HepG2 (cell line): ENCODE measurements around the gene NXT1.

Experiments
- BRF2 ChIP-seq: sonication (generic); formaldehyde crosslinking; IDR thresholded peaks from 2 replicates; pipeline ENCODE4 v1.8.1; 2022; ENCODE audit warnings: mild to moderate bottlenecking, missing genetic modification reagents
- ETV5 ChIP-seq: IDR thresholded peaks from 2 replicates; pipeline ENCODE4 v1.6.1; 2018; ENCODE audit warnings: missing biosample characterization, missing genetic modification reagents, inconsistent platforms, borderline replicate concordance
- HDAC1 ChIP-seq: sonication (generic); formaldehyde crosslinking; IDR thresholded peaks from 2 replicates; pipeline ENCODE4 v1.5.1; 2020; ENCODE audit warnings: mild to moderate bottlenecking, missing genetic modification reagents
- MXI1 ChIP-seq: IDR thresholded peaks from 3 replicates; pipeline ENCODE4 v1.6.1; 2012; ENCODE audit warnings: low read depth, low read length, inconsistent platforms, borderline replicate concordance
- SMARCC2 ChIP-seq: fragments of 450-650 bp; IDR thresholded peaks from 2 replicates; pipeline ENCODE4 v1.6.1; 2017; ENCODE audit warnings: antibody characterized with exemption, mild to moderate bottlenecking
- ZNF160 ChIP-seq: sonication (generic); formaldehyde crosslinking; IDR thresholded peaks from 2 replicates; pipeline ENCODE4 v1.8.0; 2022; ENCODE audit warnings: mild to moderate bottlenecking, inconsistent platforms, missing genetic modification reagents
- ZNF280D ChIP-seq: sonication (generic); formaldehyde crosslinking; IDR thresholded peaks from 2 replicates; pipeline ENCODE4 v1.5.1; 2020; ENCODE audit warnings: mild to moderate bottlenecking, missing genetic modification reagents
- ZNF629 ChIP-seq: sonication (generic); formaldehyde crosslinking; conservative IDR thresholded peaks from 2 replicates; pipeline ENCODE4 v1.5.0; 2020; ENCODE audit warnings: missing genetic modification reagents
- ZNF788 ChIP-seq: sonication (generic); formaldehyde crosslinking; IDR thresholded peaks from 2 replicates; pipeline ENCODE4 v1.5.0; 2020; ENCODE audit warnings: mild to moderate bottlenecking, missing genetic modification reagents, borderline replicate concordance
- TF ChIP-seq, protein P1 (sequence below): IDR thresholded peaks from 2 replicates; pipeline ENCODE4 v1.6.1; 2016; ENCODE audit warnings: low read depth, borderline replicate concordance
- TF ChIP-seq, protein P2 (sequence below): sonication (generic); formaldehyde crosslinking; IDR thresholded peaks from 2 replicates; pipeline ENCODE4 v1.9.0; 2021; ENCODE audit warnings: missing genetic modification reagents, mild to moderate bottlenecking, borderline replicate concordance
- TF ChIP-seq, protein P3 (sequence below): sonication (generic); formaldehyde crosslinking; IDR thresholded peaks from 2 replicates; pipeline ENCODE4 v1.5.0; 2020; ENCODE audit warnings: mild to moderate bottlenecking, missing genetic modification reagents, moderate library complexity

DNA sequence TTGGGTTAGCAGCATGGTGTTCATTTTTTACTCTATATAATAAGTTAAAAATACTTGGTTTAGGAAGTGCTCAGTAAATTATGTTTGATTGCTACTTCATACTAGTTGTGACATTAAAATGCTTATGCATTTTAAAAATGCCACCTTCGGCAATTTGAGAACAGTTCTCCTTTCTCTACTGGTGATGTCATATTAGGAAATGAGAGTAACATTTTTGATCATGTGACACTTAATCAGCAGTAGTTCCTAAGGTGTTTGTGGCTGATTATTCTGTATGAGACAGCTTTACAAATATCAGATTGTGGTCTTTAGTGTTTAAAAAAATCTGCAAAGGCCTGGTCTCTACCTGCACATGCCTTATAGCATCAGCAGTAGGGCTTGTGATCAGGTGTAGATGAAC, 15.8 kb downstream of the NXT1 start:
- TF ChIP-seq, protein P1, sequence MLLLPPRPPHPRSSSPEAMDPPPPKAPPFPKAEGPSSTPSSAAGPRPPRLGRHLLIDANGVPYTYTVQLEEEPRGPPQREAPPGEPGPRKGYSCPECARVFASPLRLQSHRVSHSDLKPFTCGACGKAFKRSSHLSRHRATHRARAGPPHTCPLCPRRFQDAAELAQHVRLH (CRISPR knock-in tag): no peak
- TF ChIP-seq MXI1 (no peak), ZNF629 (CRISPR knock-in tag) (no peak), ZNF788 (CRISPR knock-in tag) (no peak), ZNF280D (no peak), BRF2 (CRISPR knock-in tag) (no peak), ZNF160 (CRISPR knock-in tag) (no peak), ETV5 (CRISPR knock-in tag) (no peak), SMARCC2 (no peak), HDAC1 (CRISPR knock-in tag) (no peak)
- TF ChIP-seq, protein P2, sequence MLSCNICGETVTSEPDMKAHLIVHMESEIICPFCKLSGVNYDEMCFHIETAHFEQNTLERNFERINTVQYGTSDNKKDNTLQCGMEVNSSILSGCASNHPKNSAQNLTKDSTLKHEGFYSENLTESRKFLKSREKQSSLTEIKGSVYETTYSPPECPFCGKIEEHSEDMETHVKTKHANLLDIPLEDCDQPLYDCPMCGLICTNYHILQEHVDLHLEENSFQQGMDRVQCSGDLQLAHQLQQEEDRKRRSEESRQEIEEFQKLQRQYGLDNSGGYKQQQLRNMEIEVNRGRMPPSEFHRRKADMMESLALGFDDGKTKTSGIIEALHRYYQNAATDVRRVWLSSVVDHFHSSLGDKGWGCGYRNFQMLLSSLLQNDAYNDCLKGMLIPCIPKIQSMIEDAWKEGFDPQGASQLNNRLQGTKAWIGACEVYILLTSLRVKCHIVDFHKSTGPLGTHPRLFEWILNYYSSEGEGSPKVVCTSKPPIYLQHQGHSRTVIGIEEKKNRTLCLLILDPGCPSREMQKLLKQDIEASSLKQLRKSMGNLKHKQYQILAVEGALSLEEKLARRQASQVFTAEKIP (CRISPR knock-in tag): no peak
- TF ChIP-seq, protein P3, sequence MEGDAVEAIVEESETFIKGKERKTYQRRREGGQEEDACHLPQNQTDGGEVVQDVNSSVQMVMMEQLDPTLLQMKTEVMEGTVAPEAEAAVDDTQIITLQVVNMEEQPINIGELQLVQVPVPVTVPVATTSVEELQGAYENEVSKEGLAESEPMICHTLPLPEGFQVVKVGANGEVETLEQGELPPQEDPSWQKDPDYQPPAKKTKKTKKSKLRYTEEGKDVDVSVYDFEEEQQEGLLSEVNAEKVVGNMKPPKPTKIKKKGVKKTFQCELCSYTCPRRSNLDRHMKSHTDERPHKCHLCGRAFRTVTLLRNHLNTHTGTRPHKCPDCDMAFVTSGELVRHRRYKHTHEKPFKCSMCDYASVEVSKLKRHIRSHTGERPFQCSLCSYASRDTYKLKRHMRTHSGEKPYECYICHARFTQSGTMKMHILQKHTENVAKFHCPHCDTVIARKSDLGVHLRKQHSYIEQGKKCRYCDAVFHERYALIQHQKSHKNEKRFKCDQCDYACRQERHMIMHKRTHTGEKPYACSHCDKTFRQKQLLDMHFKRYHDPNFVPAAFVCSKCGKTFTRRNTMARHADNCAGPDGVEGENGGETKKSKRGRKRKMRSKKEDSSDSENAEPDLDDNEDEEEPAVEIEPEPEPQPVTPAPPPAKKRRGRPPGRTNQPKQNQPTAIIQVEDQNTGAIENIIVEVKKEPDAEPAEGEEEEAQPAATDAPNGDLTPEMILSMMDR (CRISPR knock-in tag): no peak
